NB4 (cell line): ENCODE results near the gene VAV2.

Source experiments
- MYC ChIP-seq: IDR thresholded peaks from 2 replicates; pipeline ENCODE4 v1.6.1; 2011; ENCODE audit warnings: low read depth, low read length
- POLR2A ChIP-seq: IDR thresholded peaks from 2 replicates; pipeline ENCODE4 v1.6.1; 2011; ENCODE audit warnings: mild to moderate bottlenecking; ENCODE audit not compliant: insufficient read length; ENCODE audit errors: extremely low read depth
- TF ChIP-seq, protein P1 (sequence below): IDR thresholded peaks from one replicate; pipeline ENCODE4 v1.5.1; 2012; ENCODE audit warnings: low read depth, low read length
- TF ChIP-seq, protein P2 (sequence below): IDR thresholded peaks from 2 replicates; pipeline ENCODE4 v1.6.1; 2011; ENCODE audit warnings: low read depth, low read length

DNA sequence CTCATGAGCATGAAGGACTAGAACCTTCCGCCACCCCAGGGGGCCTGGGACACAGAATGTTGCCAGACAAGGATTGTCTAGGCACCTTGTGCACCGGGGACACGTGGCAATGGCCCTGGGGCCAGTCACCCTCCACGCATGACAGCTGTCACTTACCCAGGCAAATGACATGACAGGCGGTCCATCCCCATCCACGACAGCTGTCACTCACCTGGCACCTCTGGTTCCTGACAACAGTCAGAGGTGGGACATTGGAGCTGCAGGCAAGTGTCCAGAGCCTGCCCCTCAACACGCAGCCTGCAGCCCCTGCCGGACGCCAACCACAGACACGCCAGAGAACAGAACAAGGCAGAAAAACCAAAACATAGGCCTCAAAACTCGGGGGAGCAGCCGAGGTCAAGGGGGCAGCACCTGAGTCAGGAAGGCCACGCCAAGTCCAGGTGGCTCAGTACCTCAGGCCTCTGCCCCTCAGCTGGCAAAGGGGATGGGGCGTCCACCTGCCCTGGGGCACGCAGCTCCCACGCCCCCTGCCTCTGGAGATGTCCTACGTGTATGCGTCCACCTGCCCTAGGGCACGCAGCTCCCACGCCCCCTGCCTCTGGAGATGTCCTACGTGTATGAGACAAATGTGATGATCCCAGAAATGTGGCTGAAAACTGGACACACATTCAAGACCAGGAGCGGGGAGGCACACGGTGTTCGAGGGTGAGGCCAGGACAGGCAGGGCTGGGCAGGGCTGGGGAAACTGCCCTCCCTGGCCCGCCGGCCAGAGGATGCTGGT, 14.5 kb downstream of the VAV2 start:
- TF ChIP-seq, protein P1, sequence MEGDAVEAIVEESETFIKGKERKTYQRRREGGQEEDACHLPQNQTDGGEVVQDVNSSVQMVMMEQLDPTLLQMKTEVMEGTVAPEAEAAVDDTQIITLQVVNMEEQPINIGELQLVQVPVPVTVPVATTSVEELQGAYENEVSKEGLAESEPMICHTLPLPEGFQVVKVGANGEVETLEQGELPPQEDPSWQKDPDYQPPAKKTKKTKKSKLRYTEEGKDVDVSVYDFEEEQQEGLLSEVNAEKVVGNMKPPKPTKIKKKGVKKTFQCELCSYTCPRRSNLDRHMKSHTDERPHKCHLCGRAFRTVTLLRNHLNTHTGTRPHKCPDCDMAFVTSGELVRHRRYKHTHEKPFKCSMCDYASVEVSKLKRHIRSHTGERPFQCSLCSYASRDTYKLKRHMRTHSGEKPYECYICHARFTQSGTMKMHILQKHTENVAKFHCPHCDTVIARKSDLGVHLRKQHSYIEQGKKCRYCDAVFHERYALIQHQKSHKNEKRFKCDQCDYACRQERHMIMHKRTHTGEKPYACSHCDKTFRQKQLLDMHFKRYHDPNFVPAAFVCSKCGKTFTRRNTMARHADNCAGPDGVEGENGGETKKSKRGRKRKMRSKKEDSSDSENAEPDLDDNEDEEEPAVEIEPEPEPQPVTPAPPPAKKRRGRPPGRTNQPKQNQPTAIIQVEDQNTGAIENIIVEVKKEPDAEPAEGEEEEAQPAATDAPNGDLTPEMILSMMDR: no peak
- TF ChIP-seq POLR2A: no peak
- TF ChIP-seq MYC: no peak
- TF ChIP-seq, protein P2, sequence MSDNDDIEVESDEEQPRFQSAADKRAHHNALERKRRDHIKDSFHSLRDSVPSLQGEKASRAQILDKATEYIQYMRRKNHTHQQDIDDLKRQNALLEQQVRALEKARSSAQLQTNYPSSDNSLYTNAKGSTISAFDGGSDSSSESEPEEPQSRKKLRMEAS: no peak
